Mucosa of rectum (tissue), 2 donors: ENCODE results near the gene TP53BP2.

Experiments used
- H3K27ac ChIP-seq, 2 donors: one replicate each; pipeline ENCODE4 v1.7.0; 2013; ENCODE audit warnings: inconsistent platforms in 2 of 2, low read depth in 2 of 2, low read length in 2 of 2
- H3K27me3 ChIP-seq, 2 donors: one replicate each; pipeline ENCODE4 v1.7.0; 2013; ENCODE audit warnings: low read length in 2 of 2; ENCODE audit not compliant: control insufficient read depth in 2 of 2, insufficient read depth in 2 of 2
- H3K36me3 ChIP-seq, 2 donors: one replicate each; pipeline ENCODE4 v1.7.0; 2013; ENCODE audit warnings: low read length in 2 of 2; ENCODE audit not compliant: control insufficient read depth in 2 of 2, insufficient read depth in 2 of 2
- H3K4me1 ChIP-seq, 2 donors: one replicate each; pipeline ENCODE4 v1.7.0; 2013; ENCODE audit warnings: low read length in 2 of 2, mild to moderate bottlenecking in 1 of 2; ENCODE audit not compliant: control insufficient read depth in 2 of 2, insufficient read depth in 2 of 2
- H3K4me3 ChIP-seq, 2 donors: one replicate each; pipeline ENCODE4 v1.7.0; 2013; ENCODE audit warnings: low read length in 2 of 2
- H3K9ac ChIP-seq, 2 donors: one replicate each; pipeline ENCODE4 v1.7.0; 2013; ENCODE audit warnings: low read length in 2 of 2, low read depth in 1 of 2, mild to moderate bottlenecking in 1 of 2
- H3K9me3 ChIP-seq, 2 donors: one replicate each; pipeline ENCODE4 v1.7.0; 2013; ENCODE audit warnings: low read length in 2 of 2; ENCODE audit not compliant: control insufficient read depth in 2 of 2
- donor health status: healthy.
- donor health status: Normal muscosa, but diverticular disease.

The TP53BP2 gene

GRCh38 chr1:223733898-223734852 lies 111.6 kb downstream of the TP53BP2 start:
- H3K9ac ChIP-seq, result peak overlapping the region in 1 of 2 donors; percentile 53
- H3K4me1 ChIP-seq, result peaks cover 40 to 66% of the 10 kb centered on the region in 2 donors
- no peak overlapping the region for H3K4me3 ChIP-seq
- no peaks in the 10 kb centered on the region for H3K9me3 ChIP-seq
- peak overlapping the region; percentile 35 to 65 for H3K27ac ChIP-seq
- no peaks in the 10 kb centered on the region for H3K27me3 ChIP-seq
- peaks cover 0 to 2% of the 10 kb centered on the region in 2 donors for H3K36me3 ChIP-seq

DNA sequence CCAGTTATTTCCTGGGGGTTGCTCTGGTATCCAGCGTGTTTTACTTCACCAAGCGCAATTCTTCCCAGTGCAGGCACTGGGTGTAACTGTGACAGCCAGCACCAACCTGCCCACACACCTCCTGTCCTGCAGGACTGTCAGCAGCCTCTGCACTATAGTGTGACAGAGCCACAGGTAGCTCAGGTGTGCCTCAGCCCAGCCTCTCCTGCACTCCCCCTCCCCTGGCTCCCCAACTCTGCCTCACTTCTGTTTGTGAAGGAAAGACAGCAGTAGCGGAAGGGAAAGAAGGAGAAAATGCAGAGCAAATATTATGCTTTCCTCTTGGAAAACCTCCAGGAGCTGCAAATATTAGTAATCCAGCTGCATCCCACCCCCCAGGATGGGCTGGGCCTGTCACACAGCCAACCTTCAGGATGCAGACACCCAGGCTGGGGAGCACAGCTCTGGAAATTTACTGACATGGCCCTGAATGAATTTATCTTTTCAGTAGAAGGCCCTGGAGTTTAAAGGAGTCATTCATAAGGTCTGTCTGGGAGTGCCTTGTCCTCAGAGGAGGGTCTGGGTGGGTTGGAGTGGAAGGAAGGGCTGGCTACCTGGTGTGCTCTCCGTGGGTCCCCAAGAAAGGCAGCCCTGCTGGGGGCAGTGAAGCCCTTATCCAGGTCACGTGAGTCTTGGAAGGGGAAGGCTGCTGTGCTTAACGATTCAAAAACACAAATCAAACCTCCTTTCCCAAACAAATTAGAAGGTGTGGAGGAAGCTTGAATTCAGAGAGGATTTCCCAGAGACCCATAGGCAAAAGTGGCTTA lies 112.6 kb downstream of the TP53BP2 start:
- no peaks in the 10 kb centered on the region for H3K9me3 ChIP-seq
- peaks cover 3 to 5% of the 10 kb centered on the region in 2 donors for H3K36me3 ChIP-seq
- peak overlapping the region in 1 of 2 donors; percentile 53 for H3K9ac ChIP-seq
- H3K27me3 ChIP-seq, result no peaks in the 10 kb centered on the region
- H3K4me3 ChIP-seq, result no peak overlapping the region
- H3K27ac ChIP-seq, result peak overlapping the region; percentile 35 to 41
- H3K4me1 ChIP-seq, result peaks cover 33 to 61% of the 10 kb centered on the region in 2 donors

GRCh38 chr1:223731133-223731770 lies 114.5 kb downstream of the TP53BP2 start:
- peak overlapping the region in 1 of 2 donors; percentile 26 for H3K9ac ChIP-seq
- no peak overlapping the region for H3K4me3 ChIP-seq
- peaks cover 38 to 59% of the 10 kb centered on the region in 2 donors for H3K4me1 ChIP-seq
- peak overlapping the region; percentile 14 to 17 for H3K27ac ChIP-seq
- no peaks in the 10 kb centered on the region for H3K9me3 ChIP-seq
- H3K36me3 ChIP-seq, result peaks cover 11 to 12% of the 10 kb centered on the region in 2 donors
- no peaks in the 10 kb centered on the region for H3K27me3 ChIP-seq

DNA sequence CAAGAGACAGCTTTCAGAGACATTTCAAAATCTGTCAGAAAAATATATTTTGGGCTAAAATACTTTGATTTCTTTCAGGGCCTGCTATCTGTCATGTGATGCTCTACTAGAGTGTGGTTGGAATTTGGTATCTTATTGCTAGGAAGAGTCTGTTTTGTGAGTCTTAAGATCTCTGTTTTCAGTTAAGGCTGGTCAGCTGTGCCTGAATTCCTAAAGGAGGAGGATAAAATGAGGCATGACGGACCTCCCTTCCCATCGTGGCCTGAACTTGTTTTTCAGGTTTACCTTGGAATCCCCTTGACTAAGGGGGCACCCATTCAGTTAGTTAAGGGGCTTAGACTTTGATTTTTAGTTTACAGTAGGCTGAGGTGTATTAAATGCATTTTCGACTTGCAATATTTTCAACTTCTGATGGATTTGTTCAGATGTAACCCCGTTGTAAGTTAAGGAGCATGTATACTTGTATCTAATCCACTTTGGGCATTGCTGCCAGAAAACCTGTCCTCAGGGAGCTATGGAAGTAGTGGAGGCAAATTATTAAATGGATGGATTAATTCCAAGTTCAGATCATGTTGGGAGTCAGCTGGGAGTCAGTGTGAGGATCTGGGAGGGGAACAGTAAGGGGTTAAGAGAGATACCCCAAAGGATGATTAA lies 115.1 kb downstream of the TP53BP2 start:
- H3K4me1 ChIP-seq, result peaks cover 43 to 62% of the 10 kb centered on the region in 2 donors
- H3K36me3 ChIP-seq, result peaks cover 14 to 18% of the 10 kb centered on the region in 2 donors
- H3K27me3 ChIP-seq, result no peaks in the 10 kb centered on the region
- no peak overlapping the region for H3K9ac ChIP-seq
- H3K4me3 ChIP-seq, result no peak overlapping the region
- no peaks in the 10 kb centered on the region for H3K9me3 ChIP-seq
- H3K27ac ChIP-seq, result peak overlapping the region in 1 of 2 donors; percentile 17

DNA sequence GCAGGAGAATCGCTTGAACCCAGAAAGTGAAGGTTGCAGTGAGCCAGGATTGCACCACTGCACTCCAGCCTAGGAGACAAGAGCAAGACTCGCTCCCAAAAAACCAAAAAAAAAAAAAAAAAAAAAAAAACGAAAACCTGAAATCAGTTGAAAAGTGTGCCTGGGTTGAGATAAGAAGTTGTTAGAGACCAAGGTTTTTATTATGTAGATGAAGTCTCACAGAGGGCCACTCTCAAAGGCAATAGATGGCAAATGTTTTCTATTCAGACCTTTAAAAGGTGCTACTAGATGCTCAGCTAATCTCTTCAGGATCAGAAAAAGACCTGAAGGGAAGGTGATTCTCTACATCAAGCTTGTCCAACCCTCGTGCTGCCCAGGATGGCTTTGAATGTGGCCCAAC lies 115.8 kb downstream of the TP53BP2 start:
- no peak overlapping the region for H3K4me3 ChIP-seq
- peaks cover 44 to 61% of the 10 kb centered on the region in 2 donors for H3K4me1 ChIP-seq
- no peak overlapping the region for H3K27ac ChIP-seq
- H3K36me3 ChIP-seq, result peaks cover 14 to 20% of the 10 kb centered on the region in 2 donors
- H3K9ac ChIP-seq, result no peak overlapping the region
- no peaks in the 10 kb centered on the region for H3K9me3 ChIP-seq
- no peaks in the 10 kb centered on the region for H3K27me3 ChIP-seq
